Keratinocyte (primary cell): ENCODE data around the gene EXOC4. TPM values are rescaled to one million over a fixed set of nuclear protein-coding genes. Genes with fewer than 3 reads are reported as not detected.

Experiments used
- DNase-seq: peaks from one replicate; pipeline ENCODE4 v3.0.0-alpha.2; 2011; ENCODE audit warnings: low read depth, missing footprints, low spot score
- FAIRE-seq: peaks from 2 replicates; lab custom pipeline; 2011; peaks lifted over from hg19 to GRCh38; lab: Jason Lieb, UNC
- H2AFZ ChIP-seq: 2 replicates; pipeline ENCODE4 v1.6.0; 2012; ENCODE audit warnings: low read length, control low read depth, inconsistent platforms; ENCODE audit not compliant: control insufficient read depth
- H3K27ac ChIP-seq: 2 replicates; pipeline ENCODE4 v1.5.1; 2011; ENCODE audit warnings: low read length; ENCODE audit not compliant: control insufficient read depth, insufficient read depth
- H3K27me3 ChIP-seq: 3 replicates; pipeline ENCODE4 v1.6.0; 2011; ENCODE audit warnings: low read length; ENCODE audit not compliant: control insufficient read depth, insufficient read depth; ENCODE audit errors: extremely low read depth
- H3K36me3 ChIP-seq, 2 experiments: 2 replicates in 1 of 2; 3 replicates in 1 of 2; pipeline ENCODE4 v1.5.1; 2011; ENCODE audit warnings: low read length in 2 of 2, mild to moderate bottlenecking in 1 of 2; ENCODE audit not compliant: control insufficient read depth in 2 of 2, insufficient read depth in 2 of 2; ENCODE audit errors: extremely low read depth in 1 of 2
- H3K4me1 ChIP-seq: 3 replicates; pipeline ENCODE4 v1.5.1; 2011; ENCODE audit warnings: low read length; ENCODE audit not compliant: control insufficient read depth, insufficient read depth; ENCODE audit errors: extremely low read depth
- H3K4me2 ChIP-seq: 3 replicates; pipeline ENCODE4 v1.6.0; 2011; ENCODE audit warnings: low read depth, low read length; ENCODE audit not compliant: control insufficient read depth, insufficient read depth; ENCODE audit errors: extremely low read depth
- H3K4me3 ChIP-seq, 3 experiments: fragments of 200-600 bp in 1 of 3; sonication (generic) in 1 of 3; 2 replicates in 2 of 3; 3 replicates in 1 of 3; pipeline ENCODE4 v1.5.1; 2011 to 2016; ENCODE audit warnings: low read length in 3 of 3, mild to moderate bottlenecking in 3 of 3, control low read depth in 2 of 3, inconsistent platforms in 1 of 3, low read depth in 1 of 3, mixed read lengths in 1 of 3, mixed run types in 1 of 3, moderate library complexity in 1 of 3; ENCODE audit not compliant: control insufficient read depth in 2 of 3, insufficient read depth in 2 of 3; ENCODE audit errors: extremely low read depth in 1 of 3
- H3K79me2 ChIP-seq: 2 replicates; pipeline ENCODE4 v1.6.0; 2012; ENCODE audit warnings: low read length; ENCODE audit not compliant: control insufficient read depth, insufficient read depth
- H3K9ac ChIP-seq: 3 replicates; pipeline ENCODE4 v1.6.0; 2011; ENCODE audit warnings: low read length; ENCODE audit not compliant: control insufficient read depth, insufficient read depth; ENCODE audit errors: extremely low read depth
- H3K9me1 ChIP-seq: 3 replicates; pipeline ENCODE4 v1.6.0; 2011; ENCODE audit warnings: low read length; ENCODE audit not compliant: control insufficient read depth, insufficient read depth; ENCODE audit errors: extremely low read depth
- H3K9me3 ChIP-seq: 2 replicates; pipeline ENCODE4 v1.5.1; 2012; ENCODE audit warnings: low read depth, low read length; ENCODE audit not compliant: control insufficient read depth
- H4K20me1 ChIP-seq: 3 replicates; pipeline ENCODE4 v1.6.0; 2011; ENCODE audit warnings: low read length; ENCODE audit not compliant: control insufficient read depth, insufficient read depth; ENCODE audit errors: extremely low read depth
- CTCF ChIP-seq, 3 experiments: IDR thresholded peaks in 1 of 3; conservative IDR thresholded peaks in 1 of 3; optimal IDR thresholded peaks in 1 of 3; 2 replicates in 2 of 3; 3 replicates in 1 of 3; pipeline versions ENCODE3 to v1.5.1; 2011; ENCODE audit warnings: low read length in 3 of 3, mild to moderate bottlenecking in 3 of 3, moderate library complexity in 2 of 3, control low read depth in 1 of 3, inconsistent platforms in 1 of 3; ENCODE audit not compliant: insufficient read depth in 2 of 3; ENCODE audit errors: extremely low read depth in 1 of 3
- EZH2 ChIP-seq: IDR thresholded peaks from one replicate; pipeline ENCODE4 v1.6.1; 2012; ENCODE audit warnings: inconsistent platforms, mild to moderate bottlenecking, low read length, moderate library complexity
- dilution Hi-C: fragments of 300-500 bp; cut with MboI; formaldehyde crosslinking; loops from one replicate; pipeline ENCODE4 v1.7.0; 2020; ENCODE audit warnings: low sequenced_read_pairs; ENCODE audit not compliant: extremely low pct_ligation_motif_present
- polyA plus RNA-seq, 5 experiments: library from polyadenylated mRNA; depleted of rRNA in 3 of 5; stranded (reverse) in 3 of 5; stranded (forward) in 1 of 5; unstranded in 1 of 5; fragments of >200 nt; gene quantifications; 1 replicate in 1 of 5; 2 replicates in 3 of 5; 3 replicates in 1 of 5; pipeline versions ENCODE4 v1.2.1 to v1.2.3, GENCODE V29; 2011 to 2012; ENCODE audit warnings: missing spikeins in 2 of 5, low read depth in 1 of 5, low replicate concordance in 1 of 5

Gene EXOC4
- polyA plus RNA-seq, 1 donor (not counting 4 experiments of a cell fraction or from before 2014, with no cell fraction given), result 52.6 TPM

DNA sequence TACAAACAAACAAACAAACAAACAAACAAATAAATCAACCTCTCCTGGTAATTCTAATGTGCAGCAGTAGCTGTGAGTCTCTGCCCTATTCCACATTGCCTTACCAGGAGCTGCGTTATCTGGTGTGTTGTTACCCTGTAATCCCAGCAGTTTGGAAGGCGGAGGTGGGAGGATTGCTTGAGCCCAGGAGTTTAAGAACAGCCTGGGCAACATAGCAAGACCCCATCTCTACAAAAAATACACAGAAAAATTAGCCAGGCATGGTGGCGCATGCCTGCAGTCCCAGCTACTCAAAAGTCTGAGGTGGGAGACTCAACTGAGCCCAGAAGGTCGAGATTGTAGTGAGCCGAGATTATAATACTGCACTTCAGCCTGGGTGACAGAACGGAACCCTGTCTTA lies 192.7 kb downstream of the EXOC4 start:
- dilution Hi-C loops, result no loop called here
- H3K27ac ChIP-seq, result no peak overlapping the region
- H3K27me3 ChIP-seq, result no peaks in the 10 kb centered on the region
- FAIRE-seq, result no peak
- H3K9ac ChIP-seq, result no peak overlapping the region
- H3K4me2 ChIP-seq, result no peak overlapping the region
- H3K9me1 ChIP-seq, result no peaks in the 10 kb centered on the region
- TF ChIP-seq CTCF (optimal IDR thresholded peaks at IDR 0.05 in 1 of 3, IDR thresholded peaks at IDR 0.05 in 1 of 3, conservative IDR thresholded peaks at IDR 0.05 in 1 of 3; ENCODE audit: extremely low read depth in 1 of 3, insufficient read depth in 2 of 3, low read length in 3 of 3), result no peak
- TF ChIP-seq EZH2, result no peak
- H4K20me1 ChIP-seq, result no peaks in the 10 kb centered on the region
- H2AFZ ChIP-seq, result no peak overlapping the region
- H3K4me1 ChIP-seq, result peaks cover 6% of the 10 kb centered on the region
- H3K4me3 ChIP-seq, result no peak overlapping the region
- no peaks in the 10 kb centered on the region for H3K79me2 ChIP-seq
- no peaks in the 10 kb centered on the region for H3K36me3 ChIP-seq
- H3K9me3 ChIP-seq, result no peaks in the 10 kb centered on the region
- no peak for DNase-seq

DNA sequence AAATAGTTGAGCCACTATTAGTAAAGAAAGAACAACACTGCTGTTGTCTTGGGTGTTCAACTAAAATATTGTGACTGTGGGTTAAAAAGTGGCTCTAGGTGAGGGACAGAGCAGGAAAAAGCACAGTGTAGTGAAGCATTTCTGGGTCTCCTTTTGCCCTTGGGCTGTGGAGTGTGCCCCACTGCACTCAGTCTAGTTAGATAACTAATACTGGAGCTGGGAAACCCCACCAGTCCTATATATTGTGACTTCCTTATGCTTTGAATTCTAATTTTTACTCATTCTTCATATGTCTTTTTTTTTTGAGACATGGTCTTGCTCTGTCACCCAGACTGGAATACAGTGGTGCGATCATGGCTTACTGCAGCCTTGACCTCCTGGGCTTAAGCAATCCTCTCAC lies 195.1 kb downstream of the EXOC4 start:
- H3K4me2 ChIP-seq, result no peak overlapping the region
- no peak overlapping the region for H3K27ac ChIP-seq
- DNase-seq (no peak), FAIRE-seq (no peak)
- H3K9me1 ChIP-seq, result no peaks in the 10 kb centered on the region
- H3K4me3 ChIP-seq, result no peak overlapping the region
- H3K27me3 ChIP-seq, result no peaks in the 10 kb centered on the region
- no peak overlapping the region for H3K9ac ChIP-seq
- H3K36me3 ChIP-seq, result no peaks in the 10 kb centered on the region
- H3K79me2 ChIP-seq, result no peaks in the 10 kb centered on the region
- no peak overlapping the region for H2AFZ ChIP-seq
- H3K9me3 ChIP-seq, result no peaks in the 10 kb centered on the region
- H3K4me1 ChIP-seq, result no peaks in the 10 kb centered on the region
- TF ChIP-seq CTCF (optimal IDR thresholded peaks at IDR 0.05 in 1 of 3, IDR thresholded peaks at IDR 0.05 in 1 of 3, conservative IDR thresholded peaks at IDR 0.05 in 1 of 3; ENCODE audit: extremely low read depth in 1 of 3, insufficient read depth in 2 of 3, low read length in 3 of 3) (no peak), EZH2 (no peak)
- H4K20me1 ChIP-seq, result no peaks in the 10 kb centered on the region
- dilution Hi-C loops, result no loop called here
